ENCODE measurements around the gene SRD5A1.

Gene SRD5A1

GRCh38 chr5:6710070-6710469 is 76.8 kb downstream of the SRD5A1 start:
- DNase-seq (ENCODE audit: extremely low spot score, insufficient read length, low read depth) = no peak
- FAIRE-seq = no peak

GRCh38 chr5:6710551-6711318 is 77.5 kb downstream of the SRD5A1 start:
- FAIRE-seq = no peak
- no peak for DNase-seq (ENCODE audit: extremely low spot score, insufficient read length, low read depth)

- FAIRE-seq (no peak), DNase-seq (ENCODE audit: extremely low spot score, insufficient read length, low read depth) (no peak)
Observed at GRCh38 chr5:6711409-6712141, 78.3 kb downstream of the SRD5A1 start.

- FAIRE-seq (peak; percentile 75), DNase-seq (ENCODE audit: extremely low spot score, insufficient read length, low read depth) (no peak)
Observed at GRCh38 chr5:6712142-6712576, 78.9 kb downstream of the SRD5A1 start.

DNA sequence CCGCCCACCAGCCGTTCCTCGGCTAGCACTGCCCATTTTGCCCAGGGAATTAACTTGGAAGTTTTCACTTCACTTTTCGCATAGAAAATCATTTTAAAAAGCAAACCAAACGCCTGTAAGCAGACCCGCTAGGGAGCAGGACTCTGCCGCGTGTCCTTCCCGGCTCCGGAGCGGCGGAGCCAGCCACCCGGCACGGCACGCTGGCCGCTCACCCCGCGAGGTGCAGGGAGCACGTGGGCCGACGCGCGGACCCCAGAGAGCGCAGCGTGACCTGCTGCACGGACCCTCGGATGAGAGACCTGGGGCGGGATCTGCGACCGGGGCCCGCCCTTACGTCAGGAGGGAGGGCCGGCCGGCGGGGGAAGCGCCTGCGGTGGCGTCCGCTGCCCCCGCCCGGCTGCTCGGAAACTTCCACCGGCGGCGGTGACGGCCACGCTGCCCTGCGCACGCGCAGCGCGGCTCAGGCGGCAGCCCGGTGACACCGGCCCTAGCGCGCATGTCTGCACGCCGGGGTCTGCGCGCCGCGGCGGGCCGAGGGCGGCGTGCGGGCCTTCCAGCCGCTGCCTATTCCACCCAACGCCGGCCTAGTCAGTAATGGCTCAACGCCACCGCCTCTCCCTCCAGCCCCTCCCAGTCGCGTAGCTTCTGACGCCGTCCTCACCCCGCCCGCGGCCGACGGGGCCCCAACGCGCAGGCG is 79.5 kb downstream of the SRD5A1 start:
- FAIRE-seq (peak; percentile 86), DNase-seq (ENCODE audit: extremely low spot score, insufficient read length, low read depth) (peak; percentile 83)

GRCh38 chr5:6713274-6714225 is 80.3 kb downstream of the SRD5A1 start, which contains the start of gene TENT4A:
Gene TENT4A (plus strand): TSS chr5:6713432. CDS start chr5:6713984, 552 bp downstream.
- DNase-seq (ENCODE audit: extremely low spot score, insufficient read length, low read depth) (peak; percentile 97), FAIRE-seq (no peak)

DNA sequence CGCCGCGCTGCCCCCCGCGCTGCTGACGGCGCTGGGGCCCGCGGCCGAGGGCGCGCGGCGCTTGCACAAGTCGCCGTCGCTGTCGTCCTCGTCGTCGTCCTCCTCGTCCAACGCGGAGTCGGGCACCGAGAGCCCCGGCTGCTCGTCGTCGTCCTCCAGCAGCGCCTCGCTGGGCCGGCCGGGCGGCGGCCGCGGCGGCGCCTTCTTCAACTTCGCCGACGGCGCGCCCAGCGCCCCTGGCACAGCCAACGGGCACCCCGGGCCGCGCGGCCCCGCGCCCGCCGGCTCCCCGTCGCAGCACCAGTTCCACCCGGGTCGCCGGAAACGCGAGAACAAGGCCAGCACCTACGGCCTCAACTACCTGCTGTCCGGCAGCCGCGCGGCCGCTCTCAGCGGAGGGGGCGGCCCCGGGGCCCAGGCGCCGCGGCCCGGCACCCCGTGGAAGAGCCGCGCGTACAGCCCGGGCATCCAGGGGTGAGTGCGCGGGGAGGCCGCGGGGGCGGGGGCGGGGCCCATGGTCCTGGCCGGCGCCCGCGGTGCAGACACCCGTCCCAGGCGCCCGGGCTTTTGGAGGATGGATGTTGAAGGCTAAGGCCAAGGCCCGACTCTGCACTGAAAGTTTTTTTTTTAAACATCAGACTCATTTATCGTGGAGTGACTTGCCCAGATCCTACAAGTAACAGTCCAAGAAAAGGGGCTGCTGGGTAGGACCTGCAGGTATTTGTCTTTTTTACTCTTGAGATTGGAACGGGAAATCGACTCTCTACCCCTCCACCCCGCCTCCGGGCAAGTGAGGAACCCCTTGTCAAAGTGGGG is 81.2 kb downstream of the SRD5A1 start:
- DNase-seq (ENCODE audit: extremely low spot score, insufficient read length, low read depth) = no peak
- no peak for FAIRE-seq

DNA sequence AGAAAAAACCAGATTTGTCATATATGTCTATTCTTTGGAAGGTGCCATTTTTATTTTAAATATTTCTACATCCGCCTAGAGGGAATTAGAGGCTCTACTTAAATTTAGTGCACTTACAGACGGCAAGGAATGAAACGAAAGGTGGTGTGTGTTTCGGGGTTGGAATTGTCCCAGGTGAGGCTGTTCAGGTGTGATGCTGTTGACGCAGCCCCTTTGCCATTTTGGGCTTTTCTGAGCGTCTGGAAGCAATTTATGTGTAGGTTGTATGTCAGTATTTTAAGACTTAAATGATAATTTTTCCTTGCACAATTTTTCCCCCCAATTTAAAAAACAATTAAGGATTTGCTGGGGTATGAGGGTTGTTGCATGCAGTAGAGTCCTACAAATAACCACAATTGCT is 82.0 kb downstream of the SRD5A1 start:
- no peak for FAIRE-seq
- DNase-seq (ENCODE audit: extremely low spot score, insufficient read length, low read depth) = no peak

GRCh38 chr5:6715758-6716628 is 82.8 kb downstream of the SRD5A1 start:
- no peak for DNase-seq (ENCODE audit: extremely low spot score, insufficient read length, low read depth)
- FAIRE-seq = peak; percentile 74

DNA sequence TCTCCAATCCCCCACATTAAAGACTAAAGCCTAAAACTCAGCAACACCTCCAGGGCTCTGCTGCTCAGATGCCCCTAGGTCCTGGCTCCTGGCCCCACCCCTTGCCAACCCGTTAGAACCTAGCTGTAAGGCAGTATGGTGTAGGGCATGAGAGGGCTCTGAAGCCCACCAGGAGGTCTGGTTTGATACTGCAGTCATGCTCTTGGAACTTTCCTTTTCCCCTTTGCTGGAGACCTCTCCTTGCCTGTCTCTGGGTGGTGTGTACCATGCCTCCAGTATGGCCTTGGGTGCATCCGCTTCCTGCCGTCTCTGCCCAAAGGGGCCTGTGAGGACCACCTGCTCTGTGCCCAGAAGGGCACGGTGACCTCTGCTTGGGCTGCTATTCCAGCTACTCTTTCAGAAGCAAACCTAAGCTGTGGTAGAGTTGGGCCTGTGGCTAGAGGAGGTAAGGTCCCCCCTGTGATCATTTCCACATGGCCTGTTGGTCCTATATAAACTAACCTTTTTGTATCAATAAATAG is 83.4 kb downstream of the SRD5A1 start:
- DNase-seq (ENCODE audit: extremely low spot score, insufficient read length, low read depth) = no peak
- no peak for FAIRE-seq

DNA sequence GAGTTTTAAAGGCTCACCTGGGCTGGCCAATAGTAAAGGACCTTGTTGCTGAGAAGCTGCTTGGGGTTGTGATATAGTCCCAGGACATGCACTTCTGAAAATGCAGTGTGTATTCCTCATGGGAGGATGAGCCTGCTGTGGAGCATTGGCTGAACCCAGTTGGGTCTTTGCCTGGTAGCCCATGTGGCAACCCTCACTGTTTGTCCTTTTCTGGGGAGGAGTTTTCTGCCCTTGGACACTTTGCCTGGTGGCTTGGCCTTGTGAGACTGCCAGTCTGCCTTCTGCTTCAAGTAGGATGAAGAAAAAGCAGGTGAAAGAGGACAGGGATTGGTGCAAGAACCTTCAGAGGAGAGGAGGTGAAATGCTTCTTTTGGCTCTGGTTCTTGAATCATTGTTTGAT is 84.0 kb downstream of the SRD5A1 start:
- FAIRE-seq (no peak), DNase-seq (ENCODE audit: extremely low spot score, insufficient read length, low read depth) (no peak)

- no peak for FAIRE-seq
- DNase-seq (ENCODE audit: extremely low spot score, insufficient read length, low read depth) = no peak
Observed at GRCh38 chr5:6717687-6718086, 84.4 kb downstream of the SRD5A1 start.

GRCh38 chr5:6718161-6718681 is 85.0 kb downstream of the SRD5A1 start:
- FAIRE-seq (no peak), DNase-seq (ENCODE audit: extremely low spot score, insufficient read length, low read depth) (no peak)

GRCh38 chr5:6718718-6719117 is 85.5 kb downstream of the SRD5A1 start:
- no peak for FAIRE-seq

GRCh38 chr5:6719417-6719816 is 86.2 kb downstream of the SRD5A1 start:
- DNase-seq (ENCODE audit: extremely low spot score, insufficient read length, low read depth) (no peak), FAIRE-seq (no peak)

More at GRCh38 chr5:6718718-6719117, 85.5 kb downstream of the SRD5A1 start:
- no peak for DNase-seq (ENCODE audit: extremely low spot score, insufficient read length, low read depth)

- FAIRE-seq (no peak), DNase-seq (ENCODE audit: extremely low spot score, insufficient read length, low read depth) (no peak)
Observed at GRCh38 chr5:6719896-6720560, 86.8 kb downstream of the SRD5A1 start.

DNA sequence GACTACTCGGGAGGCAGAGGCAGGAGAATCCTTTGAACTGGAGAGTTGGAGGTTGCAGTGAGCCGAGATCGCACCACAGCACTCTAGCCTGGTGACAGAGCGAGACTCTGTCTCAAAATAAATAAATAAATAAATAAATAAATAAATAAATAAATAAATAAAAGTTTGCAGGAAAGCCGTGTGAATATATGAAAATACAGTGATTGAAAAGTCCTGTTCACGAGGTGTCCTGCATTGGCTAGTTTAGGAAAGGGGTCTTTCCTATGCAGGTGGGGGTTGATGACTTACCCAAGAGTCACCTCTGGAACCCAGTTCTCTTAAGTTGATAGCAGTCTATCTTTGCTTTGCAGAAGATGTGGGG is 87.3 kb downstream of the SRD5A1 start:
- FAIRE-seq = no peak

More for the DNA sequence above, 87.3 kb downstream of the SRD5A1 start:
- DNase-seq (ENCODE audit: extremely low spot score, insufficient read length, low read depth) = no peak

Measured in GM18507 (cell line).